Activated T-helper 2 cell treated with anti-CD3 and anti-CD28 coated beads, Interferon-gamma antibody, Interleukin-2, Interleukin-4, amounts not matched to agents 10 μg/mL and 5 μg/mL and 100 μg/mL, durations not matched to agents 14 hours and 24 hours and 36 hours (primary cell): Measurements from ENCODE around the gene HOPX. TPM values are rescaled to one million over a fixed set of nuclear protein-coding genes. Genes with fewer than 3 reads are reported as not detected.

ENCODE experiments used
- DNase-seq: peaks from one replicate; pipeline ENCODE4 v3.0.0; 2021; ENCODE audit warnings: low spot score
- H3K27ac Mint-ChIP-seq: one replicate; pipeline ENCODE4 v1.8.0; 2021; ENCODE audit warnings: mixed read lengths
- H3K27me3 Mint-ChIP-seq: one replicate; pipeline ENCODE4 v1.8.0; 2021; ENCODE audit warnings: low read depth, mixed read lengths
- H3K36me3 Mint-ChIP-seq: one replicate; pipeline ENCODE4 v1.8.0; 2021; ENCODE audit warnings: low read depth, mixed read lengths
- H3K4me1 Mint-ChIP-seq: one replicate; pipeline ENCODE4 v1.8.0; 2021; ENCODE audit warnings: low read depth, mixed read lengths
- H3K4me3 Mint-ChIP-seq: one replicate; pipeline ENCODE4 v1.8.0; 2021; ENCODE audit warnings: low read depth, mild to moderate bottlenecking, moderate library complexity, mixed read lengths
- H3K9me3 Mint-ChIP-seq: one replicate; pipeline ENCODE4 v1.8.0; 2021; ENCODE audit warnings: mixed read lengths
- intact Hi-C: fragments of 100-400 bp; cut with micrococcal nuclease; formaldehyde crosslinking; loops from one replicate; pipeline ENCODE4 v1.15.1; 2023
- total RNA-seq: library from RNA; stranded (reverse); gene quantifications from 2 replicates; pipeline ENCODE4 v1.2.3, GENCODE V29; 2022

HOPX gene
- total RNA-seq, 1 donor from 2014 or later, result 58.8 TPM

DNA sequence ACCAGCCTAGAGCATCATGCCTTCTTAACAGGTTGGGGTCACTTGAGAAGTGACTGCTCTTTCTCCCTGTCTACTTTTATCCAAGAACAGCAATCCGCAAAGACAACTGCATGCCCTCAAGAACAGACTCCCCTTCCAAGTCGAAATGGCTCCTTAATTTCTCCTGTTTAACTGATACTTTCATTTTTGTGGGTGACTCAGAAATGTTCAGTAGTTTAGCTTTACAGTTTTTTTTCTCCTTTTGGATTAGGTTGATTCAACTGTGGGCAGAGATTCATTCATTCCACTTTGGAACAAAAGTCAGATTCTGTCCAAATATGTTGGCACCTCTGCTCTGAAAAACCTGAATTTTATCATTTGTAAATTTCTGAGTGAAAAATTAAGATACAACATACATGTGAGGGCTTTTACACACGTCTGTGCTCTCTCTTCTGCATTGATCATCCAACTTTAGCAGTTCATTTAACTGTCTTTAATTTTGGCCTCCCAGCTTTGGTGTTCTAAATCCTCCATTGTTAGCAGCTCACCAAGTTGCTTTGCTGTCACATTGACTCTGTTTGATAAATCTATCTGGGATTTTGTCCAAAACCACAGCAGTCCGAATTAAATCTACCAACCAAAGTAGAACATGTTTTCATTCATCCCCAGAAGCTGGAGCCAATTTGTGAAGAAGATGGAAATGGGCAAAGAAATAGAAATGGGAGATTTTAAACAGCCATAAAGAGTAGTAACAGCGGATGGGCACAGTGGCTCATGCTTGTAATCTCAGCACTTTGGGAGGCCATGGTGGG is 50.0 kb downstream of the HOPX start:
- Mint-ChIP-seq H3K9me3 (peaks cover 12% of the 10 kb centered on the region), H3K27me3 (peaks cover 2% of the 10 kb centered on the region), H3K36me3 (no peaks in the 10 kb centered on the region), H3K4me1 (no peaks in the 10 kb centered on the region), H3K4me3 (no peak overlapping the region), H3K27ac (no peak overlapping the region)
- intact Hi-C loops, result no loop called here
- no peak for DNase-seq

GRCh38 chr4:56628592-56628991 is 52.5 kb downstream of the HOPX start:
- intact Hi-C loops, result no loop called here

GRCh38 chr4:56627985-56628384 is 53.1 kb downstream of the HOPX start:
- H3K27ac Mint-ChIP-seq, result no peak overlapping the region
- no peaks in the 10 kb centered on the region for H3K4me1 Mint-ChIP-seq
- no peak for DNase-seq
- H3K27me3 Mint-ChIP-seq, result peaks cover 2% of the 10 kb centered on the region
- H3K4me3 Mint-ChIP-seq, result no peak overlapping the region
- H3K9me3 Mint-ChIP-seq, result peaks cover 27% of the 10 kb centered on the region
- intact Hi-C loops, result no loop called here
- H3K36me3 Mint-ChIP-seq, result peaks cover 12% of the 10 kb centered on the region

More at GRCh38 chr4:56628592-56628991, 52.5 kb downstream of the HOPX start:
- H3K4me1 Mint-ChIP-seq, result no peaks in the 10 kb centered on the region
- peaks cover 12% of the 10 kb centered on the region for H3K36me3 Mint-ChIP-seq
- peaks cover 27% of the 10 kb centered on the region for H3K9me3 Mint-ChIP-seq
- no peak overlapping the region for H3K27ac Mint-ChIP-seq
- H3K4me3 Mint-ChIP-seq, result no peak overlapping the region
- no peak for DNase-seq
- H3K27me3 Mint-ChIP-seq, result peaks cover 2% of the 10 kb centered on the region

DNA sequence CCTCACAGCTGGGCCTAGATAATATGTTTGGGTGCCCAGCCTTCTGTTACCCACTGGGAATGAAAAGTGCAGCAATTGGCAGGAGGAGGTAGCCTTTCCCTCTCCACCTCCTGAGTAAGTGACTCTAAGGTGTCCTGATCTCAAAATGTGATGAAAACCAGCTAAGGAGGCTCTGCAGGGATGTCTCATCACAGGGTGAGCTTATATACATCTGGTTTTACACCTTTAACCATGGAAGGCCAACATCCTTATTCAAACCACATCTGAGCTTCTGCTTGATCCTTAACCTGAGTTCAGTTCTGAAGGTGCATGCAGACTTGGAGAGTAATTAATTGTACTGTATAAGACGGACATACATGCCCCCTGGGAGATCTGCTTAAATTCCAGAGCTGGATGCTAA is 53.7 kb downstream of the HOPX start:
- H3K27ac Mint-ChIP-seq, result no peak overlapping the region

GRCh38 chr4:56626963-56627362 is 54.1 kb downstream of the HOPX start:
- Mint-ChIP-seq H3K27ac (no peak overlapping the region), H3K4me1 (no peaks in the 10 kb centered on the region), H3K36me3 (peaks cover 12% of the 10 kb centered on the region), H3K9me3 (peaks cover 27% of the 10 kb centered on the region), H3K27me3 (no peaks in the 10 kb centered on the region), H3K4me3 (no peak overlapping the region)
- intact Hi-C loops, result no loop called here
- DNase-seq, result no peak

More for the DNA sequence above, 53.7 kb downstream of the HOPX start:
- H3K4me1 Mint-ChIP-seq, result no peaks in the 10 kb centered on the region
- DNase-seq, result no peak
- no peak overlapping the region for H3K4me3 Mint-ChIP-seq
- peaks cover 2% of the 10 kb centered on the region for H3K27me3 Mint-ChIP-seq
- H3K9me3 Mint-ChIP-seq, result peaks cover 27% of the 10 kb centered on the region
- H3K36me3 Mint-ChIP-seq, result peaks cover 12% of the 10 kb centered on the region
- intact Hi-C loops, result no loop called here

DNA sequence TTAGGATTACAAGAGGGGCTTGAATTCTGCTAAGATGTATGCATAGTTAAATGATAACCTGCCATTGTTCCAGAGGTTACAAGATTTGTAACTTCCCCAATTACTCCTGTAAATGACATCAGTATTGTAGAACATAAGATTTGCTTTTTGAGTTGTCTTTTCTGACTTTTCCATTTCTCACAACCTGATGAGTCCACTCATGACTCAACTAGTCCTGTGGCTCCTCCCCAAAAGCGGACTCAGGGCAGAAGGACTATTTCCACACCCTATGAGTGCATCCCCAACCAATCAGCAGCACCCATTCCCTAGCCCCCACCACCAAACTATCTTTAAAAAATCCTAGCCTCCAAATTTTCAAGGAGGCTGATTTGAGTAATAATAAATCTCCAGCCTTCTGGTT is 54.7 kb downstream of the HOPX start:
- DNase-seq, result no peak
- no peaks in the 10 kb centered on the region for H3K4me1 Mint-ChIP-seq
- no peaks in the 10 kb centered on the region for H3K27me3 Mint-ChIP-seq
- H3K9me3 Mint-ChIP-seq, result peaks cover 27% of the 10 kb centered on the region
- no peak overlapping the region for H3K4me3 Mint-ChIP-seq
- intact Hi-C loops, result no loop called here
- H3K36me3 Mint-ChIP-seq, result peaks cover 12% of the 10 kb centered on the region
- H3K27ac Mint-ChIP-seq, result no peak overlapping the region

DNA sequence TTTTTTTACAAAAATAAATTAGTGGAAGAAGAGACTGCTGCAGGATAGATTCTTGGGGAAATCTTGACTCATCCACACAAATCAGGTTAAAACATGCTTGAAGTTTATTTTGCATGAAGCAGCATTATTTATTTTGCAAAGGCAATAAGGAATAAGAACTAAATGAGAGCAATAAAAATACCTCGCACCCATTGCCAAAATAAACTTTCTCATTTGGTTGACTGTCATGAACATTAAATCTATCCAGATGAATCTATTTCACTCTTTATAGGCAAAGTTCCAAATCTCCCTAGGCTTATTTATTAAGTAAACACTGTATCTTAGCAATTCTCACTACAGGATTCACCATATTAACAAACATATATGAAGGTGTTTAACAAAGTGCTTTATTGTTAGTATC is 58.9 kb downstream of the HOPX start:
- peaks cover 2% of the 10 kb centered on the region for H3K27me3 Mint-ChIP-seq
- intact Hi-C loops, result no loop called here
- peaks cover 12% of the 10 kb centered on the region for H3K36me3 Mint-ChIP-seq
- no peak for DNase-seq
- peaks cover 24% of the 10 kb centered on the region for H3K9me3 Mint-ChIP-seq
- no peak overlapping the region for H3K4me3 Mint-ChIP-seq
- H3K4me1 Mint-ChIP-seq, result no peaks in the 10 kb centered on the region
- H3K27ac Mint-ChIP-seq, result no peak overlapping the region

GRCh38 chr4:56619816-56620215 is 61.3 kb downstream of the HOPX start:
- peaks cover 6% of the 10 kb centered on the region for H3K36me3 Mint-ChIP-seq
- H3K27me3 Mint-ChIP-seq, result peaks cover 2% of the 10 kb centered on the region
- intact Hi-C loops, result no loop called here
- no peak overlapping the region for H3K27ac Mint-ChIP-seq
- H3K4me1 Mint-ChIP-seq, result no peaks in the 10 kb centered on the region
- DNase-seq, result no peak
- peaks cover 7% of the 10 kb centered on the region for H3K9me3 Mint-ChIP-seq
- no peak overlapping the region for H3K4me3 Mint-ChIP-seq

DNA sequence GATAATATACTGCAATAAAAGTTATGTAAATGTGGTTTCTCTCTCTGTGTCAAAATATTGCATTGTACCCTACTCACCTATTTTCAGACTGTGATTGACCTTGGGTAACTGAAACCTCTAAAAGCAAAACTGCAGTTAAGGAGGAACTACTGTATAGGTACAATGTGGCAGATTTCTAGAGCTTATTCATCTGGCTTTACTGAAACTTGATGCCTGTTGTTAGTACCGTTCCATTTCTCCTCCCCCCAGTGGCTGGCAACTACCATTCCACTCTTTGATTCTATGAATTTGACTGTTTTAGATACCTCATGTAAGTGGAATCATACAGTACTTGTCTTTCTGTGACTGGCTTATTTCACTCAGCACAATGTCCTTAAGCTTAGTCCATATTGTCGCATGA is 61.9 kb downstream of the HOPX start:
- Mint-ChIP-seq H3K4me3 (no peak overlapping the region), H3K27ac (no peak overlapping the region), H3K36me3 (peaks cover 5% of the 10 kb centered on the region), H3K27me3 (peaks cover 2% of the 10 kb centered on the region), H3K9me3 (peaks cover 6% of the 10 kb centered on the region), H3K4me1 (no peaks in the 10 kb centered on the region)
- no peak for DNase-seq
- intact Hi-C loops, result no loop called here

DNA sequence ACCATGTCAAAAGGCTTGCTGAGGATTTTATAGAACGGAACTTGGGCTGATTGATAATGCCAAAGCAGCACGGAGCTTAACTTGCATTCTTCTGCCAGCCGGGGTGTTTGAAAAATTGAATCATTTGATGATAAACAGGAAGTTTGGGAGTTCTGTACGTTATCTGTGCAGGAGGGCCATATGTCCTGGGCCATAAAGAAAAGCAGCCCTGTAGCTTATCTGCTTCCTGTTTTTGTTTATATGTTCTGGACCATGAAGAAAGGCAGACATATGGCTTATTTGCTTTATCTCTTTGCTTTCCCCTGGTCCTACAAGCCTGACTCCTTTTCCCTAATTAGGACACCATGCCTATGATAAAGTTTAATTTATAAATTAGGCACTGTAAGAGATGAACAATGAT is 62.4 kb downstream of the HOPX start:
- peaks cover 2% of the 10 kb centered on the region for H3K9me3 Mint-ChIP-seq
- DNase-seq, result no peak
- H3K4me3 Mint-ChIP-seq, result no peak overlapping the region
- no peaks in the 10 kb centered on the region for H3K4me1 Mint-ChIP-seq
- peaks cover 1% of the 10 kb centered on the region for H3K36me3 Mint-ChIP-seq
- intact Hi-C loops, result no loop called here
- H3K27ac Mint-ChIP-seq, result no peak overlapping the region
- H3K27me3 Mint-ChIP-seq, result peaks cover 2% of the 10 kb centered on the region

GRCh38 chr4:56613101-56613862 is 67.8 kb downstream of the HOPX start:
- intact Hi-C loops, result no loop called here
- DNase-seq, result no peak
- Mint-ChIP-seq H3K27me3 (peaks cover 7% of the 10 kb centered on the region), H3K36me3 (no peaks in the 10 kb centered on the region), H3K4me3 (no peak overlapping the region), H3K4me1 (no peaks in the 10 kb centered on the region), H3K9me3 (no peaks in the 10 kb centered on the region), H3K27ac (no peak overlapping the region)

DNA sequence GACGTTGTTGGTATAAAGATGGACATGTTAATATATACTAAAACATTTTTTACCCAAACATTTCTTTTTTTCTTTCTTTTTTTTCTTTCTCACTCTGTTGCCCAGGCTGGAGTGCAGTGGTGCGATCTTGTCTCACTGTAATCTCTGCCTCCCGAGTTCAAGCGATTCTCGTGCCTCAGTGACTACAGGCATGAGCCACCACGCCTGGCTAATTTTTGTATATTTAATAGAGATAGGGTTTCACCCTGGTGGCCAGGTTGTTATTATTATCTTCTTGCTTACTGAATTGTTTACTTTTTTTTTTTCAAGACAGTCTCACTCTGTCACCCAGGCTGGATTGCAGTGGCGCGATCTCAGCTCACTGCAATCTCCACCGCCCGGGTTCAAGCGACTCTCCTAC is 68.8 kb downstream of the HOPX start:
- DNase-seq, result no peak
- Mint-ChIP-seq H3K4me1 (no peaks in the 10 kb centered on the region), H3K36me3 (no peaks in the 10 kb centered on the region), H3K4me3 (no peak overlapping the region), H3K27me3 (peaks cover 4% of the 10 kb centered on the region), H3K27ac (no peak overlapping the region), H3K9me3 (no peaks in the 10 kb centered on the region)
- intact Hi-C loops, result no loop called here

DNA sequence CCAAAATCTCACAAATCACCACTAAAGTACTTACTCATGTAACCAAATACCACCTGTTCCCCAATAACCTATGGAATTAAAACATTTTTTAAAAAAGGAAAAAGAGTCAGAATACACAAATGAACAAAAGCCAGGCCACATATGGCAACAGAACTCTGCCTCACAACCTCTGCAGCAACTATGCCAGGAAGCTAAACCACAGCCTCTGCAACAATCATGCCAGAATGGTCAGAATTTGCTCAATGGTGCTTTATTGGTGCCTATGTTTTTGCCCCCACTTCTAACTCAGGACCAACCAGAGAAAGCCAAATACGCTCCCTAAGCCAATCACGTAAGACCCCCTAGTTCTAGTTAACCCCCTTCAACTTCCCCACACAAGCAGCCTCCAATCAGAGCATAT is 69.6 kb downstream of the HOPX start:
- Mint-ChIP-seq H3K4me3 (no peak overlapping the region), H3K36me3 (no peaks in the 10 kb centered on the region), H3K4me1 (no peaks in the 10 kb centered on the region), H3K27ac (no peak overlapping the region), H3K9me3 (no peaks in the 10 kb centered on the region), H3K27me3 (peaks cover 8% of the 10 kb centered on the region)
- DNase-seq, result no peak
- intact Hi-C loops, result no loop called here
